Esophagus muscularis mucosa (tissue), 4 donors: Measurements from ENCODE around the gene NOL3. TPM values are rescaled to one million over a fixed set of nuclear protein-coding genes. Genes with fewer than 3 reads are reported as not detected.
A peak's percentile ranks its signal among the peaks of the same experiment; 100 is the strongest.

Experiments
- DNase-seq: peaks from one replicate; pipeline ENCODE4 v3.0.0-alpha.2; 2017; ENCODE audit errors: extremely low spot score
- H3K27ac ChIP-seq, 4 donors: fragments of 200-600 bp; sonication (generic); replicated peaks in 1 of 4; 1 replicate in 3 of 4; 2 replicates in 1 of 4; pipeline ENCODE4 v1.5.1; 2016 to 2019; ENCODE audit warnings: mild to moderate bottlenecking in 1 of 4
- H3K27me3 ChIP-seq, 4 donors: fragments of 200-600 bp; sonication (generic); one replicate each; pipeline versions ENCODE4 v1.5.1 to v1.6.0; 2016 to 2019
- H3K36me3 ChIP-seq, 4 donors: fragments of 200-600 bp; sonication (generic); one replicate each; pipeline ENCODE4 v1.5.1; 2016 to 2019
- H3K4me1 ChIP-seq, 4 donors: fragments of 200-600 bp; sonication (generic); one replicate each; pipeline ENCODE4 v1.5.1; 2016 to 2019
- H3K4me3 ChIP-seq, 4 donors: fragments of 200-600 bp; sonication (generic); 1 replicate in 2 of 4; 2 replicates in 2 of 4; pipeline ENCODE4 v1.5.1; 2016 to 2019; ENCODE audit warnings: mild to moderate bottlenecking in 4 of 4, moderate library complexity in 1 of 4
- H3K9me3 ChIP-seq, 4 donors: fragments of 200-600 bp; sonication (generic); 1 replicate in 3 of 4; 2 replicates in 1 of 4; pipeline ENCODE4 v1.5.1; 2016 to 2019
- CTCF ChIP-seq, 3 experiments: fragments of 200-600 bp in 2 of 3; fragments of 450-650 bp in 1 of 3; sonication (generic) in 2 of 3; IDR thresholded peaks; one replicate each; pipeline ENCODE4 v1.5.1; 2017 to 2019; ENCODE audit warnings: antibody characterized with exemption in 3 of 3, mild to moderate bottlenecking in 2 of 3, moderate library complexity in 1 of 3
- EP300 ChIP-seq: sonication (generic); formaldehyde crosslinking; IDR thresholded peaks from one replicate; pipeline ENCODE4 v1.6.1; 2017; ENCODE audit warnings: antibody characterized with exemption
- POLR2A ChIP-seq: fragments of 450-650 bp; IDR thresholded peaks from one replicate; pipeline ENCODE4 v1.6.1; 2017; ENCODE audit warnings: antibody characterized with exemption, moderate library complexity, mild to moderate bottlenecking, low read depth
- POLR2AphosphoS5 ChIP-seq, 2 donors: sonication (generic); formaldehyde crosslinking; IDR thresholded peaks; one replicate each; pipeline ENCODE4 v1.6.1; 2017; ENCODE audit warnings: antibody characterized with exemption in 2 of 2
- WGBS: methylation state at CpG from one replicate; pipeline ENCODE4 v1.1.5; 2018; 5-methylcytosine and 5-hydroxymethylcytosine counted together
- intact Hi-C: fragments of 100-400 bp; cut with DNase I; formaldehyde crosslinking; loops from one replicate; pipeline ENCODE4 v1.15.1; 2023
- total RNA-seq, 4 donors: library from RNA; depleted of rRNA; stranded (reverse); fragments of >200 nt; gene quantifications; one replicate each; pipeline versions ENCODE4 v1.1.0 to v1.2.1, GENCODE V29; 2016

NOL3 gene
- total RNA-seq, 4 donors from 2014 or later: 40.6 to 58.2 (median 45.4) TPM

GRCh38 chr16:67169642-67170167, 633 bp upstream of the NOL3 start:
- peaks cover 53 to 100% (median 89%) of the 10 kb centered on the region in 4 donors for H3K4me1 ChIP-seq
- TF ChIP-seq EP300 (no peak), POLR2AphosphoS5 (IDR thresholded peaks at IDR 0.05) (no peak), CTCF (IDR thresholded peaks at IDR 0.05) (peak; percentile 36 to 61 (median 47))
- 3% methylated on average over 22 of the region's 24 CpGs for WGBS

GRCh38 chr16:67170949-67171649, 761 bp downstream of the NOL3 start:
- Histone ChIP-seq H3K27me3 (peaks cover 0 to under 1% (median 0%) of the 10 kb centered on the region in 4 donors), H3K4me3 (peak overlapping the region; percentile 58 to 64 (median 60)), H3K27ac (peak overlapping the region; percentile 89 to 97 (median 95)), H3K9me3 (no peaks in the 10 kb centered on the region), H3K4me1 (peaks cover 49 to 98% (median 85%) of the 10 kb centered on the region in 4 donors), H3K36me3 (peaks cover 0 to 16% (median 14%) of the 10 kb centered on the region in 4 donors)
- WGBS: 41% methylated on average over 14 of the region's 14 CpGs
- TF ChIP-seq POLR2AphosphoS5 (IDR thresholded peaks at IDR 0.05) (no peak), EP300 (no peak), CTCF (IDR thresholded peaks at IDR 0.05) (peak in 1 of 3 experiments; percentile 3)
- DNase-seq: no peak
- intact Hi-C loops: no loop called here

More at GRCh38 chr16:67169642-67170167, 633 bp upstream of the NOL3 start:
- DNase-seq: no peak
- Histone ChIP-seq H3K27ac (peak overlapping the region; percentile 89 to 97 (median 95)), H3K9me3 (no peaks in the 10 kb centered on the region), H3K27me3 (peaks cover 0 to 14% (median 0%) of the 10 kb centered on the region in 4 donors), H3K36me3 (peaks cover 0 to 11% (median 4%) of the 10 kb centered on the region in 4 donors), H3K4me3 (peak overlapping the region; percentile 58 to 64 (median 60))
- intact Hi-C loops: no loop called here

- no peaks in the 10 kb centered on the region for H3K9me3 ChIP-seq
- no peaks in the 10 kb centered on the region for H3K27me3 ChIP-seq
- H3K36me3 ChIP-seq: peaks cover 0 to 16% (median 9%) of the 10 kb centered on the region in 4 donors
- DNase-seq: no peak
- H3K27ac ChIP-seq: peak overlapping the region; percentile 89 to 97 (median 95)
- peaks cover 56 to 96% (median 85%) of the 10 kb centered on the region in 4 donors for H3K4me1 ChIP-seq
- no peak for TF ChIP-seq POLR2AphosphoS5 (IDR thresholded peaks at IDR 0.05)
- TF ChIP-seq CTCF (IDR thresholded peaks at IDR 0.05): no peak
- no peak for TF ChIP-seq EP300
- TF ChIP-seq POLR2A: no peak
- intact Hi-C loops: no loop called here
- 95% methylated on average over 1 of the region's 1 CpG for WGBS
- H3K4me3 ChIP-seq: peak overlapping the region; percentile 56 to 66 (median 57)
Observed at GRCh38 chr16:67173323-67173722, 3.0 kb downstream of the NOL3 start.

- WGBS: 3% methylated on average over 45 of the region's 71 CpGs
- Histone ChIP-seq H3K4me1 (peaks cover 57 to 96% (median 85%) of the 10 kb centered on the region in 4 donors), H3K36me3 (peaks cover 0 to 16% (median 9%) of the 10 kb centered on the region in 4 donors), H3K4me3 (peak overlapping the region; percentile 56 to 66 (median 57)), H3K27ac (peak overlapping the region; percentile 89 to 97 (median 95)), H3K27me3 (no peaks in the 10 kb centered on the region), H3K9me3 (no peaks in the 10 kb centered on the region)
- TF ChIP-seq POLR2AphosphoS5 (IDR thresholded peaks at IDR 0.05): peak; percentile 81 to 94
- peak; percentile 39 for TF ChIP-seq POLR2A
- TF ChIP-seq EP300: peak; percentile 55
- TF ChIP-seq CTCF (IDR thresholded peaks at IDR 0.05): peak; percentile 38 to 45 (median 42)
- DNase-seq: peak; percentile 94
- intact Hi-C loops: no loop called here
Observed at GRCh38 chr16:67173808-67174705, 3.7 kb downstream of the NOL3 start.
